OCI-LY7 (cell line): ENCODE measurements around the gene KCNG3. TPM values are rescaled to one million over a fixed set of nuclear protein-coding genes. Genes with fewer than 3 reads are reported as not detected.

Source experiments
- BruUV-seq: library from RNA; stranded (reverse); fragments of 400-500 nt; replicated peaks from 2 replicates; lab custom pipeline; 2021; lab: Mats Ljungman, UMichigan
- CTCF ChIA-PET: fragments of 300-600 bp; sonication (Branson Sonifier 250); formaldehyde crosslinking; loops from one replicate; lab custom pipeline; 2022; ENCODE audit warnings: antibody characterized with exemption; ENCODE audit not compliant: unreplicated experiment; lab: Charles Lee
- POLR2A ChIA-PET: fragments of 300-600 bp; sonication (Branson Sonifier 250); formaldehyde crosslinking; loops from one replicate; lab custom pipeline; 2022; ENCODE audit warnings: antibody characterized with exemption; lab: Charles Lee
- DNase-seq: peaks from one replicate; pipeline ENCODE4 v3.0.0-alpha.2; 2015; ENCODE audit warnings: low spot score
- H2AFZ ChIP-seq: fragments of 200-600 bp; sonication (generic), shearing (Covaris generic); 2 replicates; pipeline ENCODE4 v1.6.1; 2014; ENCODE audit warnings: mild to moderate bottlenecking, antibody characterized with exemption, low read length, moderate library complexity
- H3K27ac ChIP-seq: fragments of 200-600 bp; sonication (generic); 2 replicates; pipeline ENCODE4 v1.5.1; 2014; ENCODE audit warnings: mixed run types, low read depth, mild to moderate bottlenecking, moderate library complexity, low read length, inconsistent platforms; ENCODE audit not compliant: poor library complexity, severe bottlenecking
- H3K36me3 ChIP-seq: fragments of 200-600 bp; sonication (generic); 2 replicates; pipeline ENCODE4 v1.6.1; 2014; ENCODE audit warnings: mild to moderate bottlenecking, antibody characterized with exemption, low read length, moderate library complexity, mixed read lengths; ENCODE audit not compliant: insufficient read depth
- H3K4me1 ChIP-seq: fragments of 200-600 bp; sonication (generic); 2 replicates; pipeline ENCODE4 v1.5.1; 2014; ENCODE audit warnings: mild to moderate bottlenecking, low read length; ENCODE audit not compliant: insufficient read depth, poor library complexity, severe bottlenecking
- H3K4me2 ChIP-seq: fragments of 200-600 bp; sonication (generic); 2 replicates; pipeline ENCODE4 v1.6.1; 2014; ENCODE audit warnings: mild to moderate bottlenecking, low read length
- H3K4me3 ChIP-seq: fragments of 200-600 bp; sonication (generic); 2 replicates; pipeline ENCODE4 v1.5.1; 2014; ENCODE audit warnings: mild to moderate bottlenecking, low read depth, low read length; ENCODE audit not compliant: poor library complexity, severe bottlenecking
- H3K79me2 ChIP-seq: fragments of 200-600 bp; sonication (generic); 2 replicates; pipeline ENCODE4 v1.6.1; 2016; ENCODE audit warnings: low read depth, mild to moderate bottlenecking, low read length, moderate library complexity, mixed read lengths; ENCODE audit not compliant: insufficient read depth
- H3K9me2 ChIP-seq: fragments of 200-600 bp; sonication (generic); 2 replicates; pipeline ENCODE4 v1.6.1; 2016; ENCODE audit warnings: mild to moderate bottlenecking, low read length, mixed read lengths; ENCODE audit not compliant: insufficient read depth
- H3K9me3 ChIP-seq: fragments of 200-600 bp; sonication (generic); 2 replicates; pipeline ENCODE4 v1.6.1; 2014; ENCODE audit warnings: mild to moderate bottlenecking, mixed run types, low read length, mixed read lengths
- H4K20me1 ChIP-seq: fragments of 200-600 bp; sonication (generic); 2 replicates; pipeline ENCODE4 v1.6.1; 2014; ENCODE audit warnings: mild to moderate bottlenecking, antibody characterized with exemption, low read length, moderate library complexity, mixed read lengths; ENCODE audit not compliant: insufficient read depth
- EZH2phosphoT487 ChIP-seq: fragments of 200-600 bp; sonication (generic); IDR thresholded peaks from 2 replicates; pipeline ENCODE4 v1.6.1; 2018; ENCODE audit warnings: low read depth, borderline replicate concordance, mild to moderate bottlenecking, mixed run types, antibody characterized with exemption, low read length, moderate library complexity, mixed read lengths
- intact Hi-C: fragments of 100-400 bp; cut with micrococcal nuclease; formaldehyde crosslinking; loops from one replicate; pipeline ENCODE4 v1.10.0; 2022; ENCODE audit not compliant: unreplicated experiment
- small RNA-seq: library from RNA; depleted of rRNA; stranded (forward); fragments of <200 nt; gene quantifications from one replicate; pipeline ENCODE3, GENCODE V24; 2014
- total RNA-seq, 2 experiments: library from RNA; depleted of rRNA in 1 of 2; stranded (reverse); fragments of >200 nt in 1 of 2; shearing (Covaris generic) in 1 of 2; gene quantifications; 2 replicates each; pipeline ENCODE4 v1.2.3, GENCODE V29; 2014 to 2022
- TF ChIP-seq, protein P1 (sequence below): fragments of 200-600 bp; sonication (generic); conservative IDR thresholded peaks from 2 replicates; pipeline ENCODE4 v1.5.1; 2014; ENCODE audit warnings: mild to moderate bottlenecking, antibody characterized with exemption, low read length, moderate library complexity, mixed read lengths

The KCNG3 gene
- total RNA-seq, 2 experiments from 2014 or later: 0.08 to 0.19 TPM

- BruUV-seq: no TSS peak
- no peak for TF ChIP-seq EZH2phosphoT487
- TF ChIP-seq, protein P1, sequence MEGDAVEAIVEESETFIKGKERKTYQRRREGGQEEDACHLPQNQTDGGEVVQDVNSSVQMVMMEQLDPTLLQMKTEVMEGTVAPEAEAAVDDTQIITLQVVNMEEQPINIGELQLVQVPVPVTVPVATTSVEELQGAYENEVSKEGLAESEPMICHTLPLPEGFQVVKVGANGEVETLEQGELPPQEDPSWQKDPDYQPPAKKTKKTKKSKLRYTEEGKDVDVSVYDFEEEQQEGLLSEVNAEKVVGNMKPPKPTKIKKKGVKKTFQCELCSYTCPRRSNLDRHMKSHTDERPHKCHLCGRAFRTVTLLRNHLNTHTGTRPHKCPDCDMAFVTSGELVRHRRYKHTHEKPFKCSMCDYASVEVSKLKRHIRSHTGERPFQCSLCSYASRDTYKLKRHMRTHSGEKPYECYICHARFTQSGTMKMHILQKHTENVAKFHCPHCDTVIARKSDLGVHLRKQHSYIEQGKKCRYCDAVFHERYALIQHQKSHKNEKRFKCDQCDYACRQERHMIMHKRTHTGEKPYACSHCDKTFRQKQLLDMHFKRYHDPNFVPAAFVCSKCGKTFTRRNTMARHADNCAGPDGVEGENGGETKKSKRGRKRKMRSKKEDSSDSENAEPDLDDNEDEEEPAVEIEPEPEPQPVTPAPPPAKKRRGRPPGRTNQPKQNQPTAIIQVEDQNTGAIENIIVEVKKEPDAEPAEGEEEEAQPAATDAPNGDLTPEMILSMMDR: no peak
Observed at GRCh38 chr2:42392191-42392590, 101.6 kb downstream of the KCNG3 start.

More at GRCh38 chr2:42392191-42392590, 101.6 kb downstream of the KCNG3 start:
- H3K36me3 ChIP-seq: no peaks in the 10 kb centered on the region
- DNase-seq: no peak
- no peaks in the 10 kb centered on the region for H4K20me1 ChIP-seq
- no peak overlapping the region for H2AFZ ChIP-seq
- no peaks in the 10 kb centered on the region for H3K79me2 ChIP-seq
- CTCF ChIA-PET: no interaction called here
- intact Hi-C loops: no loop called here
- no peak overlapping the region for H3K4me2 ChIP-seq
- H3K9me3 ChIP-seq: no peaks in the 10 kb centered on the region
- H3K4me1 ChIP-seq: peaks cover 8% of the 10 kb centered on the region
- no peak overlapping the region for H3K27ac ChIP-seq
- H3K9me2 ChIP-seq: no peaks in the 10 kb centered on the region
- no peak overlapping the region for H3K4me3 ChIP-seq
- POLR2A ChIA-PET: interaction anchor here (0.6 kb wide), 2 partner anchors 20 to 73 kb away, joined by 3 read pairs; no protein-coding TSS in a partner anchor

Small RNA genes lying within 50 kb of the gene (small RNA-seq; reads per million reads assigned to genes)
- gene RF00017: not detected
- not detected for gene RF00612

Other genes with a start within 250 kb of the KCNG3 start
- gene COX7A2L, start 132.8 kb downstream of the KCNG3 start, total RNA-seq (2014; rRNA removed; shearing (Covaris generic)): 121 and 130 TPM in 2 replicates
- 118 and 152 TPM in 2 replicates for gene COX7A2L, start 132.8 kb downstream of the KCNG3 start, total RNA-seq (2022)
- 66.7 and 72.7 TPM in 2 replicates for gene MTA3, start 74.7 kb upstream of the KCNG3 start, total RNA-seq (2014; rRNA removed; shearing (Covaris generic))
- gene MTA3, start 74.7 kb upstream of the KCNG3 start, total RNA-seq (2022): 183 and 205 TPM in 2 replicates